ENCODE results near the gene IQCE. TPM values are rescaled to one million over a fixed set of nuclear protein-coding genes. Genes with fewer than 3 reads are reported as not detected.

IQCE gene
- polyA plus RNA-seq, 3 donors, result 1.8 to 8.4 (median 3.0) TPM

DNA sequence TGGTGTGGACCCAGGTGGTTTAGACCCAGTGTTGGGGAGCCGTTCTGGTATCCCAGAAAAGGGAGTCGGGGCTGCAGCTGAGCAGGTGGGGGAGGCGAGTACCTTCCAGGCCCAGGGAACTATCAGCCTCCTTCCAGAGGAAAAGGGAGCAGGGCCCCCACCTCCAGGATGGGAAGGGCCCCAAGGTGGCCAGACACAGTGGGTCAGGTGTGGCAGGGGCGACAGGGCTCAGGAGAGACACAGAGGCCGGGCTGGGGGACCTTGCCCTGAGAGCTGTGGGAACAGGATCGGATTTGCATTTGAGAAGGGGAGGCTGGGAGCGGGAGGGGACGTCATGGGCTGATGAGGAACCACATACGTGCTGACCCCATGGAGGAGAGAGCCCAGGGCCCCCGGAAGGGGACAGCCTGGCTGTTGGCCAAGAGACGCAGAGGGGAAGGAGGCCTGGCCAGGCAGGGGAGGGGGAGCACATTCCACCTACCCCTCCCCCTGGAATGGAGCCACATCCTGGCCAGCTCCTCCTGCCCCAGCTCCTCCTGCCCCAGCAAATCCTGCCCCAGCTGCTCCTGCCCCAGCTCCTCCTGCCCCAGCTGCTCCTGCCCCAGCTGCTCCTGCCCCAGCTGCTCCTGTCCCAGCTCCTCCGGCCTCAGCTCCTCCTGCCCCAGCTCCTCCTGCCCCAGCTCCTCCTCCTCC lies 63.3 kb downstream of the IQCE start:
- Histone ChIP-seq H3K79me2 (ENCODE audit: insufficient read depth, low read length) (no peaks in the 10 kb centered on the region), H4K20me1 (ENCODE audit: insufficient read depth, low read length) (no peaks in the 10 kb centered on the region), H3K9ac (ENCODE audit: insufficient read depth, low read length, poor library complexity, severe bottlenecking) (no peak overlapping the region), H3K4me1 (ENCODE audit: control insufficient read depth in 1 of 2, insufficient read depth in 2 of 2, low read length in 2 of 2) (peaks cover 32 to 35% of the 10 kb centered on the region in 2 donors), H3K9me3 (replicated peaks in 1 of 2; ENCODE audit: control insufficient read depth in 1 of 2, insufficient read depth in 1 of 2, low read length in 2 of 2) (no peaks in the 10 kb centered on the region), H3K36me3 (replicated peaks in 1 of 2; ENCODE audit: control insufficient read depth in 1 of 2, insufficient read depth in 2 of 2, low read length in 2 of 2) (no peaks in the 10 kb centered on the region), H3K4me3 (replicated peaks in 1 of 3; ENCODE audit: low read depth in 2 of 3, low read length in 3 of 3) (no peak overlapping the region), H3K27ac (ENCODE audit: low read depth in 1 of 2, low read length in 2 of 2) (no peak overlapping the region), H3K27me3 (ENCODE audit: control insufficient read depth in 2 of 2, insufficient read depth in 2 of 2, low read length in 2 of 2) (no peaks in the 10 kb centered on the region), H2AFZ (ENCODE audit: insufficient read depth, low read depth, low read length, poor library complexity, severe bottlenecking) (no peak overlapping the region), H3K4me2 (replicated peaks; ENCODE audit: extremely low read depth, low read length, poor library complexity, severe bottlenecking) (no peak overlapping the region)
- Mint-ChIP-seq H3K27ac (peak overlapping the region in 1 of 7 donors; percentile 55), H3K27me3 (ENCODE audit: low read depth in 3 of 3) (peaks cover 3 to 7% (median 3%) of the 10 kb centered on the region in 3 donors), H3K36me3 (no peaks in the 10 kb centered on the region), H3K4me3 (peak overlapping the region in 1 of 2 donors; percentile 55), H3K9me3 (peaks cover 0 to 4% (median 0%) of the 10 kb centered on the region in 7 donors), H3K4me1 (peaks cover 38% of the 10 kb centered on the region)
- WGBS (ENCODE audit: insufficient coverage), result 52% methylated on average over 9 of the region's 12 CpGs
- TF ChIP-seq, protein P1, sequence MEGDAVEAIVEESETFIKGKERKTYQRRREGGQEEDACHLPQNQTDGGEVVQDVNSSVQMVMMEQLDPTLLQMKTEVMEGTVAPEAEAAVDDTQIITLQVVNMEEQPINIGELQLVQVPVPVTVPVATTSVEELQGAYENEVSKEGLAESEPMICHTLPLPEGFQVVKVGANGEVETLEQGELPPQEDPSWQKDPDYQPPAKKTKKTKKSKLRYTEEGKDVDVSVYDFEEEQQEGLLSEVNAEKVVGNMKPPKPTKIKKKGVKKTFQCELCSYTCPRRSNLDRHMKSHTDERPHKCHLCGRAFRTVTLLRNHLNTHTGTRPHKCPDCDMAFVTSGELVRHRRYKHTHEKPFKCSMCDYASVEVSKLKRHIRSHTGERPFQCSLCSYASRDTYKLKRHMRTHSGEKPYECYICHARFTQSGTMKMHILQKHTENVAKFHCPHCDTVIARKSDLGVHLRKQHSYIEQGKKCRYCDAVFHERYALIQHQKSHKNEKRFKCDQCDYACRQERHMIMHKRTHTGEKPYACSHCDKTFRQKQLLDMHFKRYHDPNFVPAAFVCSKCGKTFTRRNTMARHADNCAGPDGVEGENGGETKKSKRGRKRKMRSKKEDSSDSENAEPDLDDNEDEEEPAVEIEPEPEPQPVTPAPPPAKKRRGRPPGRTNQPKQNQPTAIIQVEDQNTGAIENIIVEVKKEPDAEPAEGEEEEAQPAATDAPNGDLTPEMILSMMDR (IDR thresholded peaks at IDR 0.05), result no peak
- intact Hi-C loops (cut with micrococcal nuclease), result no loop called here
- DNase-seq, result peak in 1 of 3 donors; percentile 19

DNA sequence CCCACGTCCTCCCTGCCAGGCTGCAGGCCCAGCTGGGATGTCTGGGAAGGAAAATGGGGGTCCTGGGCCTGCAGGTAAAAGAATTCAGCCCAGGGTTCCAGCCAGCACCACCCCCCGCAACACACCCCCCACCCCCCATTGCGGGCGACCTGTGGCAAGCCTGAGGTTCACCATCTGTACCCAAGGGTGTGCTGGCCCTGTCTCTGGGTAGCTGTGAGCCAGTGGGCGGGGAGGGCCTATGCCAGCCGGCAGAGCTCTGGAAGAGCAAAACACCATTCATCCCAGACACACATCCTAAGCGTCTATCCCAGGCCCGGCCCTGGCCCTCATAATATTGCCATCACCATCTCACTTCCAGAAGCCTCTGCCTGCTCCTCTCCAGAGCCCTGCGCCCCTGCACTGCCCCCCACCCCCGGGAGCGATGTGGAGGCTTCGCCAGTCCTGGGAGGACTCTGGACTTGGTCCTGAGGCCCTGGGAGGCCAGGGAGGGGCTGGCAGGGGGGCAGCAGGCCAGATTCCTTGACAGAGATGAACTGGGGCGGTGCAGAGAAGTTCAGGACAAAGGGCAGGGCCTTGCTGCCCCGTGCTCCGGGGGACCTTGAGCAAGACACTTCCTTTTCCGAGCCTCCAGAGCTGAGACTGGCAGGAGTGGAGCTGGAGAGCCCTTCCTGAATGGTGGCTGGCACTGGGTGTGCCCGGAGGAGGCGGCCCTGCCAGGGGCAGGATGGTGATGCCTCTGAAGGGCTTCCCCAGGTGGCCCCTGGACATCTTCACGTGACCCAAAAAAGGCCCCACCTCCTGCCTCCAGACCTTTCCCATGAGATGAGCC lies 64.3 kb downstream of the IQCE start:
- intact Hi-C loops (cut with micrococcal nuclease), result no loop called here
- Mint-ChIP-seq H3K27me3 (ENCODE audit: low read depth in 3 of 3) (peaks cover 3 to 10% (median 6%) of the 10 kb centered on the region in 3 donors), H3K27ac (peak overlapping the region in 6 of 7 donors; percentile 40 to 86 (median 58)), H3K36me3 (no peaks in the 10 kb centered on the region), H3K4me3 (no peak overlapping the region), H3K4me1 (peaks cover 33% of the 10 kb centered on the region), H3K9me3 (peaks cover 0 to 4% (median 0%) of the 10 kb centered on the region in 7 donors)
- Histone ChIP-seq H3K4me3 (replicated peaks in 1 of 3; ENCODE audit: low read depth in 2 of 3, low read length in 3 of 3) (peak overlapping the region in 1 of 3 experiments; percentile 43), H3K9ac (ENCODE audit: insufficient read depth, low read length, poor library complexity, severe bottlenecking) (no peak overlapping the region), H3K4me1 (ENCODE audit: control insufficient read depth in 1 of 2, insufficient read depth in 2 of 2, low read length in 2 of 2) (peaks cover 29% of the 10 kb centered on the region in 2 donors), H3K27me3 (ENCODE audit: control insufficient read depth in 2 of 2, insufficient read depth in 2 of 2, low read length in 2 of 2) (no peaks in the 10 kb centered on the region), H3K9me3 (replicated peaks in 1 of 2; ENCODE audit: control insufficient read depth in 1 of 2, insufficient read depth in 1 of 2, low read length in 2 of 2) (no peaks in the 10 kb centered on the region), H3K36me3 (replicated peaks in 1 of 2; ENCODE audit: control insufficient read depth in 1 of 2, insufficient read depth in 2 of 2, low read length in 2 of 2) (no peaks in the 10 kb centered on the region), H3K4me2 (replicated peaks; ENCODE audit: extremely low read depth, low read length, poor library complexity, severe bottlenecking) (peak overlapping the region; percentile 21), H3K79me2 (ENCODE audit: insufficient read depth, low read length) (no peaks in the 10 kb centered on the region), H3K27ac (ENCODE audit: low read depth in 1 of 2, low read length in 2 of 2) (peak overlapping the region in 1 of 2 donors; percentile 22), H2AFZ (ENCODE audit: insufficient read depth, low read depth, low read length, poor library complexity, severe bottlenecking) (peak overlapping the region; percentile 36), H4K20me1 (ENCODE audit: insufficient read depth, low read length) (no peaks in the 10 kb centered on the region)
- peak; percentile 65 to 70 (median 70) for DNase-seq
- WGBS (ENCODE audit: insufficient coverage), result 32% methylated on average over 13 of the region's 19 CpGs
- TF ChIP-seq, protein P1 (IDR thresholded peaks at IDR 0.05), result no peak

All from CD14-positive monocyte (primary cell).